SHP77 treated with DMSO at 0.1 percent for 48 hours (cell line): ENCODE measurements around the gene HTATIP2.
"Not testable (repeated sequence)": the region's sequence is repeated elsewhere in the genome, so short reads cannot be mapped to it uniquely, and the experiment has no call there.

ENCODE experiments used
- DNase-seq: peaks from one replicate; lab custom pipeline; 2025; lab: John Stamatoyannopoulos, UW

Gene HTATIP2

GRCh38 chr11:20372081-20372626 lies 8.6 kb downstream of the HTATIP2 start:
- DNase-seq: no peak

GRCh38 chr11:20373147-20373546 lies 9.6 kb downstream of the HTATIP2 start:
- no peak for DNase-seq

- DNase-seq: no peak
Measured at GRCh38 chr11:20373568-20374209, 10.2 kb downstream of the HTATIP2 start.

- DNase-seq: no peak
Measured at GRCh38 chr11:20374741-20375300, 11.3 kb downstream of the HTATIP2 start.

- DNase-seq: no peak
Measured at GRCh38 chr11:20376162-20376730, 12.7 kb downstream of the HTATIP2 start.

- DNase-seq: not testable (repeated sequence)
Measured at GRCh38 chr11:20385996-20386395, 22.5 kb downstream of the HTATIP2 start.

GRCh38 chr11:20387261-20388095 lies 24.0 kb downstream of the HTATIP2 start, which contains the start of gene PRMT3:
Gene PRMT3, plus strand, starts transcription at chr11:20387716. Its CDS starts 31 bp downstream, at chr11:20387747.
- DNase-seq: peak; percentile 71

- no peak for DNase-seq
Measured at GRCh38 chr11:20388096-20389055, 24.9 kb downstream of the HTATIP2 start.

- peak; percentile 2 for DNase-seq
Measured at GRCh38 chr11:20397281-20397680, 33.8 kb downstream of the HTATIP2 start.

- no peak for DNase-seq
Measured at GRCh38 chr11:20399498-20399897, 36.0 kb downstream of the HTATIP2 start.

GRCh38 chr11:20403059-20403458 lies 39.5 kb downstream of the HTATIP2 start:
- DNase-seq: no peak

- no peak for DNase-seq
Measured at GRCh38 chr11:20406484-20406883, 43.0 kb downstream of the HTATIP2 start.

GRCh38 chr11:20407344-20407743 lies 43.8 kb downstream of the HTATIP2 start:
- DNase-seq: no peak

GRCh38 chr11:20415432-20415831 lies 51.9 kb downstream of the HTATIP2 start:
- DNase-seq: no peak

- no peak for DNase-seq
Measured at GRCh38 chr11:20417771-20418170, 54.3 kb downstream of the HTATIP2 start.

GRCh38 chr11:20421946-20422345 lies 58.4 kb downstream of the HTATIP2 start:
- no peak for DNase-seq

GRCh38 chr11:20429216-20429615 lies 65.7 kb downstream of the HTATIP2 start:
- no peak for DNase-seq
